ENCODE measurements around the gene PPM1E.
"Not testable (repeated sequence)": the region's sequence is repeated elsewhere in the genome, so short reads cannot be mapped to it uniquely, and the experiment has no call there.

PPM1E gene

DNA sequence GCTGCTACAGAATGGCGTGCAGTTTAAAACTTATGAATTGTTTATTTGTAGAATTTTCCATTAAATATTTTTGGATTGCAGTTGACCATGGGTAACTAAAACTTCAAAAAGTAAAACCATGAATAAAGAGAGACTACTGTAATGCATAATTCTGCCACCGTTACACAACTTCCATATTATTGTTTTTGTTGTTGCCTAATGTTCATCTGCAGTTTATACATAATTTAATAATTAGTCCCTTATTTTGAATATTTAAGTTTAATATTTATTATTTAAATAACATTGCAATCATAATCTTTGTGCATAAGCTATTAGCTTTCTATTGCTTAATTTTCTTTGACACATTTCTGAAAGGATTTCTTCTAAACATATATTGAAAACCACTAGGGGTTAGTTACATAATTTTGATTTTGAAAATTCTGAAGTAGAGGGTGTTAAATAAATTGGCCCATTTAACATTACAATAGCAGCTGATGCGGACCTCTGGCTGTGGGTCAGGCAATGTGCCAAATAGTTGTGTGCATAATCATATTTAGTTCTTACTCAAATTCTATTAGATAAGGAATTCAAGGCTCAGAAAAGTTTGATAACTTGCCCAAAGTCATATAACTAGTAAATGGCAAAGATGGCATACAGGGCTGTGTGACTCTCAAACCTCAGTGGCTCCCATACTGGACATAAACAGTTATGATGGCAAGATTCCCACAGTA, 31.1 kb downstream of the PPM1E start:
- ChIA-PET POLR2A (no interaction called here), CTCF (no interaction called here)
- TF ChIP-seq, protein P1, sequence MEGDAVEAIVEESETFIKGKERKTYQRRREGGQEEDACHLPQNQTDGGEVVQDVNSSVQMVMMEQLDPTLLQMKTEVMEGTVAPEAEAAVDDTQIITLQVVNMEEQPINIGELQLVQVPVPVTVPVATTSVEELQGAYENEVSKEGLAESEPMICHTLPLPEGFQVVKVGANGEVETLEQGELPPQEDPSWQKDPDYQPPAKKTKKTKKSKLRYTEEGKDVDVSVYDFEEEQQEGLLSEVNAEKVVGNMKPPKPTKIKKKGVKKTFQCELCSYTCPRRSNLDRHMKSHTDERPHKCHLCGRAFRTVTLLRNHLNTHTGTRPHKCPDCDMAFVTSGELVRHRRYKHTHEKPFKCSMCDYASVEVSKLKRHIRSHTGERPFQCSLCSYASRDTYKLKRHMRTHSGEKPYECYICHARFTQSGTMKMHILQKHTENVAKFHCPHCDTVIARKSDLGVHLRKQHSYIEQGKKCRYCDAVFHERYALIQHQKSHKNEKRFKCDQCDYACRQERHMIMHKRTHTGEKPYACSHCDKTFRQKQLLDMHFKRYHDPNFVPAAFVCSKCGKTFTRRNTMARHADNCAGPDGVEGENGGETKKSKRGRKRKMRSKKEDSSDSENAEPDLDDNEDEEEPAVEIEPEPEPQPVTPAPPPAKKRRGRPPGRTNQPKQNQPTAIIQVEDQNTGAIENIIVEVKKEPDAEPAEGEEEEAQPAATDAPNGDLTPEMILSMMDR (IDR thresholded peaks at IDR 0.05; ENCODE audit: control extremely low read depth, extremely low read depth, low read depth, missing control alignments), result no peak
- DNase-seq (ENCODE audit: extremely low spot score), result no peak

DNA sequence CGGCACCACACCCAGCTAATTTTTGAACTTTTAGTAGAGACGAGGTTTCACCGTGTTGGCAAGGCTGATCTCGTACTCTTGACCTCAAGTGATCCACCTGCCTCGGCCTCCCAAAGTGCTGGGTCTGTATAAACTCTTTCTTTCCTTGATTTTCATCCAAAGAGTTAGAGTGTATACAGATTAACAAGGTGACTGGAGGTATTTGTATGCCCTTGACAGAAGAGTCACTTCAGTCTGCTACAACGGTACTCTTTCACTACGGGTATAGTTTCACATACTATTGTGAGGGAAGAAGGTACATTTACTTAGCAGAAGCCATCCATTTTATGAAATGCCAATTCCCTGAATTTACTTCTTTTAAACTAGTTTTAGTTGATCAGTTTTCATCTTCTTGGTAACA, 32.5 kb downstream of the PPM1E start:
- CTCF ChIA-PET, result no interaction called here
- TF ChIP-seq, protein P1 (IDR thresholded peaks at IDR 0.05; ENCODE audit: control extremely low read depth, extremely low read depth, low read depth, missing control alignments), result no peak
- POLR2A ChIA-PET, result interaction anchor here (0.6 kb wide), 1 partner anchor 136 kb away, joined by 3 read pairs; no protein-coding TSS in a partner anchor
- DNase-seq (ENCODE audit: extremely low spot score), result no peak

DNA sequence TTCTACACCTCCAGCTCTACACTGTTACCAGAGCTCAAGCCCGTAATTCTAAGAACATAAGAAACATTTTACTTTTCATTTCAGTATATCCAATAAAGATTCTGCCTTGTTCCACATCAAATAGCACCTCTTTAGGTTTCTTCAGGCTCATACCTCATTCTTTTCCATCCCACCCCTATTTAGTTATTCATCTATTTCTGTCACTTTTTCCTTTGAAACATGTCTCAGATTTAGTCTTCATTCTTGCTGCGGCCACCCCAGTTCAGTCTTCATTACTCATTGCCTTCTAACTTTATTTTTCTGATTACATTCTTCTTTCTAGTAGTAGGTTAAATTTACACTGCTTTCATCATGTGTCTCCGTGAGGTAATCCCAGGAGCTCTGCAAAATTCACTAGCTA, 33.5 kb downstream of the PPM1E start:
- POLR2A ChIA-PET, result no interaction called here

DNA sequence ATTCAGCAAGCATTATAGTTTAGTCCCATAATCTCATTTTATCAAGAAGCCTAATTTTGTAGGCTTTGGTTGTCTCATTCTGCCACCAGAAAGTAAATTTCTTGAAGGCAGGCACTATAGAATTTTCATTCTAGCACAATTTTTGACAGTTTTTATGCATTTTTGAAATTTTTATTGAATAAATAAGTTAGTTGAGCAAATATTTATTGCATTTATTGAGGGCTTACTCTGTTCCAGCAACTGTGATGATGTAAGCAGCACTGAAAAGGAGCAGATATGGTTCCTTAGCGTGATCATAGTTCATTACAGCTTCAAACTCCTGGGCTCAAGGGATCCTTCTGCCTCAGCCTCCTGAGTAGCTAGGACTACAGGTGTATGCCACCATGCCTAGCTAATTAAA, 34.2 kb downstream of the PPM1E start:
- DNase-seq (ENCODE audit: extremely low spot score), result no peak
- POLR2A ChIA-PET, result no interaction called here
- TF ChIP-seq, protein P1 (IDR thresholded peaks at IDR 0.05; ENCODE audit: control extremely low read depth, extremely low read depth, low read depth, missing control alignments), result no peak
- CTCF ChIA-PET, result no interaction called here

More for the DNA sequence above, 33.5 kb downstream of the PPM1E start:
- CTCF ChIA-PET, result no interaction called here
- TF ChIP-seq, protein P1 (IDR thresholded peaks at IDR 0.05; ENCODE audit: control extremely low read depth, extremely low read depth, low read depth, missing control alignments), result no peak
- no peak for DNase-seq (ENCODE audit: extremely low spot score)

DNA sequence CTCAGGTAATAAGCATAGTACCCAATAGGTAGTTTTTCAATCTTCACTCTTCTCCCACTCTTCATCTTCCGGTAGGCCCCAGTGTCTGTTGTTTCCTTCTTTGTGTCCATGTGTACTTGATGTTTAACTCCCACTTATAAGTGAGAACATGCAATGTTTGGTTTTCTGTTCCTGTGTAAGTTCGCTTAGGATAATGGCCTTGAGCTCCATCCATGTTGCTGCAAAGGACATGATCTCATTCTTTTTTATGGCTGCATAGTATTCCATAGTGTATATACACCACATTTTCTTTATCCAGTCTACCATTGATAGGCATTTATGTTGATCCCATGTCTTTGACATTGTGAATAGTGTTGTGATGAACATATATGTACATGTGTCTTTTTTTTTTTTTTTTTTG, 38.9 kb downstream of the PPM1E start:
- CTCF ChIA-PET; POLR2A ChIA-PET; DNase-seq (ENCODE audit: extremely low spot score): not testable (repeated sequence)

DNA sequence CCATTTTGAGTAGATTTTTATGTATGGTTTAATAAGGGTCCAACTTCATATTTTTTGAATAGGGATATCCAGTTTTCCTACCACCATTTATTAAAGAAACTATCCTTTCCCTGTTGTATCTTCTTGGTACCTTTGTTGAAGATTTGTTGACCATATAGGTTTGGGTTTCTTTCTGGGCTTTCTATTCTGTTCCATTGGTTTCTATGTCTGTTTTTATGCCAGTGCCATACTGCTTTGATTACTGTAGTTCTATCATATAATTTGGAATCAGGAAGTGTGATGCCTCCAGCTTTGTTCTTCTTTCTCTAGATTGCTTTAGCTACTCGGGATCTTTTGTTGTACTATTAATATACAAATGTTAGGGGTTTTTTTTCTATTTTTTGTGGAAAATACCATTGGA, 46.5 kb downstream of the PPM1E start:
- DNase-seq (ENCODE audit: extremely low spot score), result no peak
- ChIA-PET CTCF (interaction anchor here (1.3 kb wide), 1 partner anchor 73 kb away, joined by 3 read pairs; no protein-coding TSS in a partner anchor), POLR2A (no interaction called here)
- TF ChIP-seq, protein P1 (IDR thresholded peaks at IDR 0.05; ENCODE audit: control extremely low read depth, extremely low read depth, low read depth, missing control alignments), result no peak

DNA sequence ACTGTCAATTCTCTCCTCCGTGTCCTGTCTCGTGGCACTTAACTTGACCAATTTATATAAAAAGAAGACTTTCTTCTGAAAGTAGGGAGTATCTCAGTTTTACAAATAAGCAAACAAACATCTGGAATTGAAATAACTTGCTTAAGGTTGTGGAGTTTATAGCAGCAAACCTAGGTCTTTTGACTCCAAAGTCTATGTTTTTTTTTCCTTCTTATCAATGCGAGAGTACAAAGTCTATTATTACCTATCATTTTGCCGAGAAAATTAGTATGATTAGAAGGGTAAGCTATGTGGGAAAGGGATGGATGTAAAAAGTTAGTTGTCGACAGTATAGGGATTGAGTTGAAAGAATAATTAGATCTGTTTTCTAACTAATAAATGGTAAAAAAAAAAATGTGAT, 50.4 kb downstream of the PPM1E start:
- POLR2A ChIA-PET, result no interaction called here
- DNase-seq (ENCODE audit: extremely low spot score), result no peak
- TF ChIP-seq, protein P1 (IDR thresholded peaks at IDR 0.05; ENCODE audit: control extremely low read depth, extremely low read depth, low read depth, missing control alignments), result no peak
- CTCF ChIA-PET, result no interaction called here

Measured in GM10248 (cell line).